ENCODE results near the gene PLXNB3.
"Not testable (repeated sequence)": the region's sequence is repeated elsewhere in the genome, so short reads cannot be mapped to it uniquely, and the experiment has no call there.

PLXNB3 gene

DNA sequence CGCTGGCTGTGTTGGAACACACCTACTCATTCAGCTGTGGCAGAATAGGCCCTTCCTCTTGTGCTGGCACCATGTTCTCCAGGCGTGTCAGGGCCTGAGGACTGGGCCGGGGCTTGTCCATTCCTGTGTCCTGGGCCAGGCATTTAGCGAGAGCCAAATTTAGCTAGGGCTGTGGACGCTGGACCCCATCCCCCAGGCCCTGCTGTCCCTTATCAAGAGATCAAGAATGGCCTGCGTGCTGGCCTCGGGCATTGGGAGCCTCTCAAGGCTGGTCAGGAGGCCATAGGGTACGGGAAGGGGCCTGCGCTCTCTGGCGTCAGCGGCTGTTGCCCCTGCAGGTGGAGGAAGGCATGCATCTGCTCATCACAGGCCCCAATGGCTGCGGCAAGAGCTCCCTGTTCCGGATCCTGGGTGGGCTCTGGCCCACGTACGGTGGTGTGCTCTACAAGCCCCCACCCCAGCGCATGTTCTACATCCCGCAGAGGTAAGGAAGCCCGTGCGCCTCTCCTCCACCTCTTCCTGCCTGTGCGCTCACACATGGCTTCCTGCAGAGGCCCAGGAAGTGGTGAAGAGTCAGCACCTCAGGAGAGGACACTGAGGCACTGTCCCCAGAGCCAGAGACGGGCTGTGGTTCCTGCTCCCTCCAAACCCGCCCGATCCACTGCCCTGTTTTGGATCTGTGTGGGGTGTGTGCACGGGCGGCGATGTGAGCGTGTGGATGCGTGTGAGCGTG is 24.1 kb upstream of the PLXNB3 start:
- Histone ChIP-seq H3K4me3 (ENCODE audit: low read depth, low read length) (no peak overlapping the region), H3K27ac (ENCODE audit: extremely low read depth, low read depth, low read length) (no peak overlapping the region), H3K4me1 (ENCODE audit: control insufficient read depth, insufficient read depth, low read length) (no peaks in the 10 kb centered on the region), H3K36me3 (ENCODE audit: control insufficient read depth in 2 of 2, insufficient read depth in 1 of 2, low read length in 2 of 2) (peaks cover 0 to 25% of the 10 kb centered on the region in 2 experiments; a peak in 1 of 3 replicates), H3K9me3 (ENCODE audit: control insufficient read depth, insufficient read depth, low read depth, low read length) (no peaks in the 10 kb centered on the region)
- TF ChIP-seq ZBTB1 (tag by site-specific recombination; IDR thresholded peaks at IDR 0.05) (no peak), ZNF791 (tag by site-specific recombination; IDR thresholded peaks at IDR 0.05) (no peak), ZNF701 (tag by site-specific recombination; IDR thresholded peaks at IDR 0.05) (no peak), ZSCAN23 (tag by site-specific recombination; IDR thresholded peaks at IDR 0.05) (no peak), ZNF214 (tag by site-specific recombination; IDR thresholded peaks at IDR 0.05; ENCODE audit: borderline replicate concordance) (no peak), ZSCAN30 (tag by site-specific recombination; IDR thresholded peaks at IDR 0.05) (no peak)
- POLR2A ChIA-PET, result no interaction called here
- CTCF ChIA-PET, result interaction anchor here (0.7 kb wide), 1 partner anchor 32 kb away, joined by 3 read pairs; no protein-coding TSS in a partner anchor

DNA sequence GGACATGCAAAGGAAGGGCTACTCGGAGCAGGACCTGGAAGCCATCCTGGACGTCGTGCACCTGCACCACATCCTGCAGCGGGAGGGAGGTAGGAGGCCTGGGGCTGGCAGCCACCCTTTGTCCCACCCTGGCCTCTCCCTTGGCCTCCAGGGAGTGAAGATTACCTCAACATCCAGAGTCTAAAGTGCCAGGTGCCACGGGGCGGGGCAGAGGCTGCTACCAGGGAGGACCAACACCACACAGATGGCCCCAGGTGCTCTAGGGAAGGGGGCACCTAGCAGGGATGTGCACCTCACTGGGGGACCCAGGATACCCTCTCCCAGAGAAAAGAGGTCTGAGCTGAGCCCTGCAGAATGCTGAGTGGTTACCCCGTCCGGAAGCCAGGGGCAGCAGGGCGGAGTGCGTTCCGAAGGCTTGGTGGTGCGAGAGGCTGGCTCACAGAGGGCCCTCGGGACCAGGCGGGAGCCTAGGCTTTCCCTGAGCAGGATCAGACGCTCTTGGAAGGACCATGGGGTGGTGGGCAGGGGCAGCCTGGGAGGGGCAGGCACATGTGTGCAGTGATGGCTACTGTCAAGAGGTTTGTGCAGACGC is 23.3 kb upstream of the PLXNB3 start:
- peaks cover 0 to 25% of the 10 kb centered on the region in 2 experiments; a peak in 1 of 3 replicates for H3K36me3 ChIP-seq (ENCODE audit: control insufficient read depth in 2 of 2, insufficient read depth in 1 of 2, low read length in 2 of 2)
- POLR2A ChIA-PET, result no interaction called here
- TF ChIP-seq ZNF169 (tag by site-specific recombination; IDR thresholded peaks at IDR 0.05) (no peak), FEZF1 (tag by site-specific recombination; IDR thresholded peaks at IDR 0.05) (no peak), YY1 (tag by site-specific recombination; IDR thresholded peaks at IDR 0.05) (no peak), KLF1 (tag by site-specific recombination; IDR thresholded peaks at IDR 0.05) (peak; percentile 92), ZNF184 (tag by site-specific recombination; IDR thresholded peaks at IDR 0.05) (no peak)
- TF ChIP-seq, protein P1, sequence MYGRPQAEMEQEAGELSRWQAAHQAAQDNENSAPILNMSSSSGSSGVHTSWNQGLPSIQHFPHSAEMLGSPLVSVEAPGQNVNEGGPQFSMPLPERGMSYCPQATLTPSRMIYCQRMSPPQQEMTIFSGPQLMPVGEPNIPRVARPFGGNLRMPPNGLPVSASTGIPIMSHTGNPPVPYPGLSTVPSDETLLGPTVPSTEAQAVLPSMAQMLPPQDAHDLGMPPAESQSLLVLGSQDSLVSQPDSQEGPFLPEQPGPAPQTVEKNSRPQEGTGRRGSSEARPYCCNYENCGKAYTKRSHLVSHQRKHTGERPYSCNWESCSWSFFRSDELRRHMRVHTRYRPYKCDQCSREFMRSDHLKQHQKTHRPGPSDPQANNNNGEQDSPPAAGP (tag by site-specific recombination; IDR thresholded peaks at IDR 0.05), result 0 out of 2 replicates have a peak, but pooled peaks have one; percentile 50
- no peak overlapping the region for H3K27ac ChIP-seq (ENCODE audit: extremely low read depth, low read depth, low read length)
- no peaks in the 10 kb centered on the region for H3K4me1 ChIP-seq (ENCODE audit: control insufficient read depth, insufficient read depth, low read length)
- CTCF ChIA-PET, result interaction anchor here (0.7 kb wide), 1 partner anchor 33 kb away, joined by 3 read pairs; no protein-coding TSS in a partner anchor
- H3K4me3 ChIP-seq (ENCODE audit: low read depth, low read length), result no peak overlapping the region
- H3K9me3 ChIP-seq (ENCODE audit: control insufficient read depth, insufficient read depth, low read depth, low read length), result no peaks in the 10 kb centered on the region

DNA sequence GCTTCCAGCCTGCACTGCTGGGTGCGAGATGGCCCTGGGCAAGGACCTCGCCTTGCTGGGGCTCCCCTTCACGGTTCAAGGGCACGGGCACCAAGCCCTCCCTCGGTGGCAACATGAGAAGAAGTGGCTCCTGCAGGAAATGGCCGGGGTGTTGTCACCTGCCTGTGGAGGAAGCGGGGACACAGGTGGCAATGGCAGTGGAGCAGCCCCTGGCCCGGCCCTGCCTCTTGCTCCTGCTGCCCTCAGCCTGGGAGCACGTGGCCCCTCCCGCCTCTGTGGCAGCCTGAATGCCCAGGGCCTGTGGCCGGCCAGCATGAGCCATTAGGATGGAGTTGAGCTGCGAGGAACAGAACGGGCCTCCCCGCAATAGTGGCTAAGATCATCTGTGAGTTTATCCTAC is 22.6 kb upstream of the PLXNB3 start:
- ChIA-PET POLR2A (no interaction called here), CTCF (no interaction called here)
- Histone ChIP-seq H3K9me3 (ENCODE audit: control insufficient read depth, insufficient read depth, low read depth, low read length) (no peaks in the 10 kb centered on the region), H3K36me3 (ENCODE audit: control insufficient read depth in 2 of 2, insufficient read depth in 1 of 2, low read length in 2 of 2) (peaks cover 0 to 20% of the 10 kb centered on the region in 2 experiments; a peak in 1 of 3 replicates), H3K4me3 (ENCODE audit: low read depth, low read length) (no peak overlapping the region), H3K4me1 (ENCODE audit: control insufficient read depth, insufficient read depth, low read length) (no peaks in the 10 kb centered on the region), H3K27ac (ENCODE audit: extremely low read depth, low read depth, low read length) (no peak overlapping the region)
- no peak for TF ChIP-seq ZNF302 (tag by site-specific recombination; IDR thresholded peaks at IDR 0.05; ENCODE audit: low read depth)
- TF ChIP-seq ZNF223 (tag by site-specific recombination; IDR thresholded peaks at IDR 0.05), result no peak
- TF ChIP-seq, protein P2, sequence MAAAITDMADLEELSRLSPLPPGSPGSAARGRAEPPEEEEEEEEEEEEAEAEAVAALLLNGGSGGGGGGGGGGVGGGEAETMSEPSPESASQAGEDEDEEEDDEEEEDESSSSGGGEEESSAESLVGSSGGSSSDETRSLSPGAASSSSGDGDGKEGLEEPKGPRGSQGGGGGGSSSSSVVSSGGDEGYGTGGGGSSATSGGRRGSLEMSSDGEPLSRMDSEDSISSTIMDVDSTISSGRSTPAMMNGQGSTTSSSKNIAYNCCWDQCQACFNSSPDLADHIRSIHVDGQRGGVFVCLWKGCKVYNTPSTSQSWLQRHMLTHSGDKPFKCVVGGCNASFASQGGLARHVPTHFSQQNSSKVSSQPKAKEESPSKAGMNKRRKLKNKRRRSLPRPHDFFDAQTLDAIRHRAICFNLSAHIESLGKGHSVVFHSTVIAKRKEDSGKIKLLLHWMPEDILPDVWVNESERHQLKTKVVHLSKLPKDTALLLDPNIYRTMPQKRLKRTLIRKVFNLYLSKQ (tag by site-specific recombination; IDR thresholded peaks at IDR 0.05; ENCODE audit: borderline replicate concordance), result no peak
- TF ChIP-seq ZNF174 (tag by site-specific recombination; IDR thresholded peaks at IDR 0.05), result no peak
- TF ChIP-seq, protein P3, sequence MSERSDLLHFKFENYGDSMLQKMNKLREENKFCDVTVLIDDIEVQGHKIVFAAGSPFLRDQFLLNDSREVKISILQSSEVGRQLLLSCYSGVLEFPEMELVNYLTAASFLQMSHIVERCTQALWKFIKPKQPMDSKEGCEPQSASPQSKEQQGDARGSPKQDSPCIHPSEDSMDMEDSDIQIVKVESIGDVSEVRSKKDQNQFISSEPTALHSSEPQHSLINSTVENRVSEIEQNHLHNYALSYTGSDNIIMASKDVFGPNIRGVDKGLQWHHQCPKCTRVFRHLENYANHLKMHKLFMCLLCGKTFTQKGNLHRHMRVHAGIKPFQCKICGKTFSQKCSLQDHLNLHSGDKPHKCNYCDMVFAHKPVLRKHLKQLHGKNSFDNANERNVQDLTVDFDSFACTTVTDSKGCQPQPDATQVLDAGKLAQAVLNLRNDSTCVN (tag by site-specific recombination; optimal IDR thresholded peaks at IDR 0.05), result no peak
- TF ChIP-seq BCL11B (tag by site-specific recombination; IDR thresholded peaks at IDR 0.05; ENCODE audit: low read depth), result no peak
- TF ChIP-seq, protein P4, sequence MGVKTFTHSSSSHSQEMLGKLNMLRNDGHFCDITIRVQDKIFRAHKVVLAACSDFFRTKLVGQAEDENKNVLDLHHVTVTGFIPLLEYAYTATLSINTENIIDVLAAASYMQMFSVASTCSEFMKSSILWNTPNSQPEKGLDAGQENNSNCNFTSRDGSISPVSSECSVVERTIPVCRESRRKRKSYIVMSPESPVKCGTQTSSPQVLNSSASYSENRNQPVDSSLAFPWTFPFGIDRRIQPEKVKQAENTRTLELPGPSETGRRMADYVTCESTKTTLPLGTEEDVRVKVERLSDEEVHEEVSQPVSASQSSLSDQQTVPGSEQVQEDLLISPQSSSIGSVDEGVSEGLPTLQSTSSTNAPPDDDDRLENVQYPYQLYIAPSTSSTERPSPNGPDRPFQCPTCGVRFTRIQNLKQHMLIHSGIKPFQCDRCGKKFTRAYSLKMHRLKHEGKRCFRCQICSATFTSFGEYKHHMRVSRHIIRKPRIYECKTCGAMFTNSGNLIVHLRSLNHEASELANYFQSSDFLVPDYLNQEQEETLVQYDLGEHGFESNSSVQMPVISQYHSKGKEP (tag by site-specific recombination; IDR thresholded peaks at IDR 0.05), result no peak
- TF ChIP-seq ZBTB1 (tag by site-specific recombination; IDR thresholded peaks at IDR 0.05), result no peak
- no peak for TF ChIP-seq ZNF701 (tag by site-specific recombination; IDR thresholded peaks at IDR 0.05)
- no peak for TF ChIP-seq ZNF366 (tag by site-specific recombination; conservative IDR thresholded peaks at IDR 0.05)
- TF ChIP-seq FEZF1 (tag by site-specific recombination; IDR thresholded peaks at IDR 0.05), result no peak
- TF ChIP-seq ZNF501 (tag by site-specific recombination; IDR thresholded peaks at IDR 0.05), result no peak

DNA sequence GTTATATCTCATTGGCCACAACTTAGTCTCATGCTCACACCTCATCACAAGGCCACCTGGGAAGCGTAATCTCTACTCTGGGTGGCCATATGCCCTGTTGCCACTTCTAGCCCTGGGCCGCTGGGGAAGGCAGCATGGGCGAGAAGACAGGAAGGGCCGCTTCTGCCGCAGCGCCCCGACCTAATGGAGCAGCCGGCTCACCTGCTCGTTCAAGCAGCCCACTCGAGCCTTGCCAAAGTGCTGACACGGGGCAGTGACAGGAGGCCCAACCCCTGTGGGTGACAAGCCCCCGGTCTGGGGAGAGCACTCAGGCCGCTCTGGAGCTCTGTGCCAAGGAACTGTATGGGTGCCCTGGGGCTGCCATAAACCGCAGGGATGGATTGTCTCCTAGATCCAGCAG is 21.9 kb upstream of the PLXNB3 start:
- H3K4me1 ChIP-seq (ENCODE audit: control insufficient read depth, insufficient read depth, low read length); H3K9me3 ChIP-seq (ENCODE audit: control insufficient read depth, insufficient read depth, low read depth, low read length); POLR2A ChIA-PET; H3K27ac ChIP-seq (ENCODE audit: extremely low read depth, low read depth, low read length); CTCF ChIA-PET; H3K4me3 ChIP-seq (ENCODE audit: low read depth, low read length): not testable (repeated sequence)
- H3K36me3 ChIP-seq (ENCODE audit: control insufficient read depth in 2 of 2, insufficient read depth in 1 of 2, low read length in 2 of 2), result peaks cover 0 to 13% of the 10 kb centered on the region in 2 experiments; a peak in 1 of 3 replicates
